ENCODE data around the gene BUD31. TPM values are rescaled to one million over a fixed set of nuclear protein-coding genes. Genes with fewer than 3 reads are reported as not detected.
"Not testable (repeated sequence)": the region's sequence is repeated elsewhere in the genome, so short reads cannot be mapped to it uniquely, and the experiment has no call there.

The BUD31 gene
- total RNA-seq, 2 experiments from 2014 or later = 80.8 to 90.4 TPM

GRCh38 chr7:99410635-99411034 lies 1.9 kb downstream of the BUD31 start:
- POLR2A ChIA-PET = interaction anchor here (6.5 kb wide), 1 partner anchor 19 kb away, joined by 67 read pairs; no protein-coding TSS in a partner anchor
- DNase-seq (no peak), ATAC-seq (ENCODE audit: low read depth) (no peak)
- peak overlapping the region; percentile 92 for H3K4me3 Mint-ChIP-seq
- H3K27me3 Mint-ChIP-seq = no peaks in the 10 kb centered on the region
- H3K4me1 Mint-ChIP-seq = peaks cover 25% of the 10 kb centered on the region
- H3K27ac Mint-ChIP-seq = no peak overlapping the region
- peaks cover 21% of the 10 kb centered on the region for H3K36me3 Mint-ChIP-seq
- no peaks in the 10 kb centered on the region for H3K9me3 Mint-ChIP-seq

GRCh38 chr7:99415513-99416127 lies 6.9 kb downstream of the BUD31 start:
- Mint-ChIP-seq H3K36me3 (peaks cover 31% of the 10 kb centered on the region), H3K4me1 (peaks cover 11% of the 10 kb centered on the region)
- H3K27ac Mint-ChIP-seq; H3K4me3 Mint-ChIP-seq; DNase-seq; H3K9me3 Mint-ChIP-seq; H3K27me3 Mint-ChIP-seq; POLR2A ChIA-PET; ATAC-seq (ENCODE audit: low read depth): not testable (repeated sequence)

GRCh38 chr7:99418260-99418659 lies 9.5 kb downstream of the BUD31 start:
- no peak overlapping the region for H3K27ac Mint-ChIP-seq
- DNase-seq (no peak), ATAC-seq (ENCODE audit: low read depth) (no peak)
- H3K9me3 Mint-ChIP-seq = no peaks in the 10 kb centered on the region
- no peaks in the 10 kb centered on the region for H3K27me3 Mint-ChIP-seq
- H3K36me3 Mint-ChIP-seq = peaks cover 21% of the 10 kb centered on the region
- peaks cover 4% of the 10 kb centered on the region for H3K4me1 Mint-ChIP-seq
- POLR2A ChIA-PET = no interaction called here
- no peak overlapping the region for H3K4me3 Mint-ChIP-seq

- DNase-seq (no peak), ATAC-seq (ENCODE audit: low read depth) (no peak)
- Mint-ChIP-seq H3K36me3 (peaks cover 21% of the 10 kb centered on the region), H3K4me1 (peaks cover 4% of the 10 kb centered on the region), H3K27me3 (no peaks in the 10 kb centered on the region), H3K9me3 (no peaks in the 10 kb centered on the region), H3K4me3 (no peak overlapping the region), H3K27ac (no peak overlapping the region)
- POLR2A ChIA-PET = interaction anchor here (2.0 kb wide), 1 partner anchor 11 kb away, joined by 10 read pairs; the partner anchor contains the start of genes BUD31 and PDAP1
Observed at GRCh38 chr7:99419323-99420021, 10.7 kb downstream of the BUD31 start.

GRCh38 chr7:99420213-99420612 lies 11.4 kb downstream of the BUD31 start:
- Mint-ChIP-seq H3K27ac (no peak overlapping the region), H3K27me3 (no peaks in the 10 kb centered on the region)

GRCh38 chr7:99420986-99421385 lies 12.2 kb downstream of the BUD31 start:
- POLR2A ChIA-PET = interaction anchor here (2.0 kb wide), 1 partner anchor 12 kb away, joined by 10 read pairs; the partner anchor contains the start of genes BUD31 and PDAP1
- Mint-ChIP-seq H3K4me1 (peaks cover 3% of the 10 kb centered on the region), H3K27me3 (no peaks in the 10 kb centered on the region), H3K36me3 (peaks cover 17% of the 10 kb centered on the region), H3K4me3 (no peak overlapping the region), H3K27ac (no peak overlapping the region), H3K9me3 (no peaks in the 10 kb centered on the region)
- ATAC-seq (ENCODE audit: low read depth) (no peak), DNase-seq (no peak)

More at GRCh38 chr7:99420213-99420612, 11.4 kb downstream of the BUD31 start:
- Mint-ChIP-seq H3K36me3 (peaks cover 18% of the 10 kb centered on the region), H3K4me3 (no peak overlapping the region), H3K4me1 (peaks cover 4% of the 10 kb centered on the region), H3K9me3 (no peaks in the 10 kb centered on the region)
- POLR2A ChIA-PET = interaction anchor here (2.0 kb wide), 1 partner anchor 11 kb away, joined by 10 read pairs; the partner anchor contains the start of genes BUD31 and PDAP1
- ATAC-seq (ENCODE audit: low read depth) = no peak
- DNase-seq = no peak

GRCh38 chr7:99422186-99422585 lies 13.4 kb downstream of the BUD31 start:
- Mint-ChIP-seq H3K27me3 (no peaks in the 10 kb centered on the region), H3K27ac (no peak overlapping the region), H3K4me3 (no peak overlapping the region), H3K4me1 (peaks cover 3% of the 10 kb centered on the region), H3K36me3 (peaks cover 9% of the 10 kb centered on the region), H3K9me3 (no peaks in the 10 kb centered on the region)
- POLR2A ChIA-PET = interaction anchor here (0.6 to 0.7 kb wide), 3 partner anchors 9 to 443 kb away, joined by 3 to 6 read pairs (median 3); no protein-coding TSS in a partner anchor
- DNase-seq (no peak), ATAC-seq (ENCODE audit: low read depth) (no peak)

GRCh38 chr7:99422625-99423024 lies 13.9 kb downstream of the BUD31 start:
- Mint-ChIP-seq H3K36me3 (peaks cover 5% of the 10 kb centered on the region), H3K27ac (no peak overlapping the region), H3K4me1 (no peaks in the 10 kb centered on the region), H3K9me3 (no peaks in the 10 kb centered on the region), H3K27me3 (no peaks in the 10 kb centered on the region), H3K4me3 (no peak overlapping the region)
- no peak for DNase-seq
- POLR2A ChIA-PET = interaction anchor here (0.6 to 1.3 kb wide), 4 partner anchors 9 to 443 kb away, joined by 3 to 6 read pairs (median 4); no protein-coding TSS in a partner anchor
- no peak for ATAC-seq (ENCODE audit: low read depth)

- H3K36me3 Mint-ChIP-seq = peaks cover 5% of the 10 kb centered on the region
- H3K4me3 Mint-ChIP-seq = no peak overlapping the region
- no peaks in the 10 kb centered on the region for H3K9me3 Mint-ChIP-seq
- H3K27me3 Mint-ChIP-seq = no peaks in the 10 kb centered on the region
- DNase-seq (no peak), ATAC-seq (ENCODE audit: low read depth) (no peak)
- H3K27ac Mint-ChIP-seq = no peak overlapping the region
- peaks cover 3% of the 10 kb centered on the region for H3K4me1 Mint-ChIP-seq
- POLR2A ChIA-PET = no interaction called here
Observed at GRCh38 chr7:99424932-99425730, 16.4 kb downstream of the BUD31 start.

GRCh38 chr7:99428972-99429566 lies 20.3 kb downstream of the BUD31 start:
- peak overlapping the region; percentile 62 for H3K27ac Mint-ChIP-seq
- POLR2A ChIA-PET = interaction anchor here (2.2 kb wide), 1 partner anchor 9 kb away, joined by 10 read pairs; the partner anchor contains the start of genes CPSF4 and PTCD1
- H3K4me1 Mint-ChIP-seq = peaks cover 3% of the 10 kb centered on the region
- H3K27me3 Mint-ChIP-seq = no peaks in the 10 kb centered on the region
- ATAC-seq (ENCODE audit: low read depth) (peak; percentile 85), DNase-seq (no peak)
- no peaks in the 10 kb centered on the region for H3K9me3 Mint-ChIP-seq
- peaks cover 5% of the 10 kb centered on the region for H3K36me3 Mint-ChIP-seq
- H3K4me3 Mint-ChIP-seq = peak overlapping the region; percentile 19

- POLR2A ChIA-PET = interaction anchor here (0.9 to 2.2 kb wide), 2 partner anchors 9 to 21 kb away, joined by 3 to 10 read pairs; partner anchors contain the start of genes BUD31, CPSF4, PDAP1 and PTCD1
- peaks cover 6% of the 10 kb centered on the region for H3K36me3 Mint-ChIP-seq
- DNase-seq (no peak), ATAC-seq (ENCODE audit: low read depth) (no peak)
- H3K9me3 Mint-ChIP-seq = no peaks in the 10 kb centered on the region
- no peaks in the 10 kb centered on the region for H3K27me3 Mint-ChIP-seq
- H3K4me3 Mint-ChIP-seq = no peak overlapping the region
- H3K27ac Mint-ChIP-seq = no peak overlapping the region
- H3K4me1 Mint-ChIP-seq = peaks cover 3% of the 10 kb centered on the region
Observed at GRCh38 chr7:99429756-99430155, 21.0 kb downstream of the BUD31 start.

- H3K27me3 Mint-ChIP-seq; H3K27ac Mint-ChIP-seq; DNase-seq; H3K9me3 Mint-ChIP-seq; ATAC-seq (ENCODE audit: low read depth); H3K36me3 Mint-ChIP-seq; H3K4me1 Mint-ChIP-seq; H3K4me3 Mint-ChIP-seq: not testable (repeated sequence)
- POLR2A ChIA-PET = interaction anchor here (0.6 kb wide), 1 partner anchor 9 kb away, joined by 3 read pairs; no protein-coding TSS in a partner anchor
Observed at GRCh38 chr7:99431756-99432540, 23.2 kb downstream of the BUD31 start.

All from activated naive CD8-positive, alpha-beta T cell treated with anti-CD3 and anti-CD28 coated beads, Interleukin-2, amount 10 ng/mL, durations not matched to agents 7 days and 5 days (primary cell).